Uterus (tissue), 4 donors: ENCODE results near the gene RFX3. TPM values are rescaled to one million over a fixed set of nuclear protein-coding genes. Genes with fewer than 3 reads are reported as not detected.

ENCODE experiments used
- DNase-seq, 2 donors: peaks; one replicate each; pipeline ENCODE4 v3.0.0-alpha.2; 2019 to 2020
- H3K27ac ChIP-seq, 2 donors: fragments of 200-600 bp; sonication (generic); 1 replicate in 1 of 2; 2 replicates in 1 of 2; pipeline ENCODE4 v1.5.1; 2016 to 2018
- H3K27me3 ChIP-seq, 2 donors: fragments of 200-600 bp; sonication (generic); one replicate each; pipeline ENCODE4 v1.5.1; 2018 to 2019; ENCODE audit warnings: control low read depth in 1 of 2
- H3K36me3 ChIP-seq, 2 donors: fragments of 200-600 bp; sonication (generic); one replicate each; pipeline ENCODE4 v1.5.1; 2019; ENCODE audit warnings: control low read depth in 1 of 2
- H3K4me1 ChIP-seq, 2 donors: fragments of 200-600 bp; sonication (generic); one replicate each; pipeline ENCODE4 v1.5.1; 2018 to 2019; ENCODE audit warnings: control low read depth in 1 of 2
- H3K4me3 ChIP-seq, 2 donors: fragments of 200-600 bp; sonication (generic); 1 replicate in 1 of 2; 2 replicates in 1 of 2; pipeline ENCODE4 v1.5.1; 2018 to 2019; ENCODE audit warnings: mild to moderate bottlenecking in 1 of 2
- H3K9me3 ChIP-seq, 2 donors: fragments of 200-600 bp; sonication (generic); one replicate each; pipeline ENCODE4 v1.5.1; 2019; ENCODE audit warnings: control low read depth in 1 of 2
- POLR2A ChIP-seq, 2 donors: fragments of 450-650 bp; IDR thresholded peaks; one replicate each; pipeline ENCODE4 v1.6.1; 2016; ENCODE audit warnings: antibody characterized with exemption in 2 of 2, mild to moderate bottlenecking in 1 of 2, moderate library complexity in 1 of 2
- intact Hi-C: fragments of 100-400 bp; cut with DNase I; formaldehyde crosslinking; loops from one replicate; pipeline ENCODE4 v1.15.1; 2023; ENCODE audit warnings: low total_unique reads
- total RNA-seq, 4 donors: library from RNA; depleted of rRNA in 3 of 4; stranded (reverse); fragments of >200 nt in 3 of 4; gene quantifications; one replicate each; pipeline versions ENCODE4 v1.1.0 to v1.2.4, GENCODE V29; 2014 to 2023
- TF ChIP-seq, protein P1 (sequence below), 4 experiments: fragments of 200-600 bp in 2 of 4; fragments of 450-650 bp in 2 of 4; sonication (generic) in 2 of 4; IDR thresholded peaks; one replicate each; pipeline ENCODE4 v1.5.1; 2016 to 2019; ENCODE audit warnings: antibody characterized with exemption in 4 of 4, mild to moderate bottlenecking in 2 of 4, moderate library complexity in 1 of 4
- donor health status: DM: yes; HTN: yes; CAD: no.

RFX3 gene
- total RNA-seq, 4 donors from 2014 or later: 8.5 to 43.3 (median 21.9) TPM

DNA sequence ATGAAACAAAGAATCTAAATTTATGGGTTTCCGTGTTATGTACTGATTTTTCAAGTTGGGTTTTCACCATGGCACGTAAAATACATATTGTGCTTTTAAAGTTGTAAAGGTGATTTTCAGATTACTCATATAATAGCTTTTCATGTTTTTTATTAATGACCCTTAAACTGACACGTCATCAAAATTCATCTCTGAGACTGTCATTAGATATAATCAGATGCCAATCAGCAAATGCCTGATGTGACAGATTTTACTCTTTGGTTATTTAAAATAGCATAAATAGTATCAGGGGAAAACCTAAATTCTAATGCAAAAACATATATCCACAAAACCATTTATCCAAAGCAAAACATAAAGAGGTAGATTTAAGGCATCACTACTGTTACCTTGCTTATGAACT, 11.0 kb downstream of the RFX3 start:
- Histone ChIP-seq H3K4me1 (no peaks in the 10 kb centered on the region), H3K27ac (no peak overlapping the region)

DNA sequence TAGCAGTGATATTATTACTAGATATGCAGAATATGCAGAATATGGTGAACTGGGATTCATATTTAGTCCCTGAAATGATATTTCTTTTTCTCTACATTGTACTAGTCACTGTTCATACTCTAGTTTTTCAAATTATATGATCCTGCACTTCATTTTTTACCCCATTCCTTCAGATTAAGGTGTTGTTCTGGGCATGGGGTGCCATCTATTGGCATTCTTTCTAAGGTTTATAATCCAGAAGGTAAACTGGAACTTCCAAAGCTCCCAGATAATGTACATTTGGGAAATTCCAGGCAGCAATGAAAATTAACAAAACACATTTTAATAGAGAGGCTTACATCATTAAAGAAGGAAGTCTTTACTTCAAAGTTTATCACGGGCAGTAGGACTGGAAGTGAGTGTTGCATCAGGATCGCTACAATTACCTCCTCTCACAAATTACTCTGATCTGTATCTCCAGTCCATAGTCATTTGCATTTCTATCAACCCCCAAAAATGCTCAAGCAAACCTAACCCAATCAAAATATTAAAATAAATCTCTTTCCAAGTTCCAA, 12.5 kb downstream of the RFX3 start:
- H3K9me3 ChIP-seq: no peaks in the 10 kb centered on the region
- intact Hi-C loops: no loop called here
- H3K27me3 ChIP-seq: no peaks in the 10 kb centered on the region
- no peak for DNase-seq
- TF ChIP-seq POLR2A (IDR thresholded peaks at IDR 0.05): no peak
- TF ChIP-seq, protein P1, sequence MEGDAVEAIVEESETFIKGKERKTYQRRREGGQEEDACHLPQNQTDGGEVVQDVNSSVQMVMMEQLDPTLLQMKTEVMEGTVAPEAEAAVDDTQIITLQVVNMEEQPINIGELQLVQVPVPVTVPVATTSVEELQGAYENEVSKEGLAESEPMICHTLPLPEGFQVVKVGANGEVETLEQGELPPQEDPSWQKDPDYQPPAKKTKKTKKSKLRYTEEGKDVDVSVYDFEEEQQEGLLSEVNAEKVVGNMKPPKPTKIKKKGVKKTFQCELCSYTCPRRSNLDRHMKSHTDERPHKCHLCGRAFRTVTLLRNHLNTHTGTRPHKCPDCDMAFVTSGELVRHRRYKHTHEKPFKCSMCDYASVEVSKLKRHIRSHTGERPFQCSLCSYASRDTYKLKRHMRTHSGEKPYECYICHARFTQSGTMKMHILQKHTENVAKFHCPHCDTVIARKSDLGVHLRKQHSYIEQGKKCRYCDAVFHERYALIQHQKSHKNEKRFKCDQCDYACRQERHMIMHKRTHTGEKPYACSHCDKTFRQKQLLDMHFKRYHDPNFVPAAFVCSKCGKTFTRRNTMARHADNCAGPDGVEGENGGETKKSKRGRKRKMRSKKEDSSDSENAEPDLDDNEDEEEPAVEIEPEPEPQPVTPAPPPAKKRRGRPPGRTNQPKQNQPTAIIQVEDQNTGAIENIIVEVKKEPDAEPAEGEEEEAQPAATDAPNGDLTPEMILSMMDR (IDR thresholded peaks at IDR 0.05): no peak
- no peak overlapping the region for H3K27ac ChIP-seq
- no peaks in the 10 kb centered on the region for H3K36me3 ChIP-seq
- no peak overlapping the region for H3K4me3 ChIP-seq
- no peaks in the 10 kb centered on the region for H3K4me1 ChIP-seq

More for the DNA sequence above, 11.0 kb downstream of the RFX3 start:
- no peak for DNase-seq
- Histone ChIP-seq H3K9me3 (no peaks in the 10 kb centered on the region), H3K27me3 (no peaks in the 10 kb centered on the region), H3K4me3 (no peak overlapping the region), H3K36me3 (no peaks in the 10 kb centered on the region)
- no peak for TF ChIP-seq POLR2A (IDR thresholded peaks at IDR 0.05)
- TF ChIP-seq, protein P1 (IDR thresholded peaks at IDR 0.05): no peak
- intact Hi-C loops: no loop called here

DNA sequence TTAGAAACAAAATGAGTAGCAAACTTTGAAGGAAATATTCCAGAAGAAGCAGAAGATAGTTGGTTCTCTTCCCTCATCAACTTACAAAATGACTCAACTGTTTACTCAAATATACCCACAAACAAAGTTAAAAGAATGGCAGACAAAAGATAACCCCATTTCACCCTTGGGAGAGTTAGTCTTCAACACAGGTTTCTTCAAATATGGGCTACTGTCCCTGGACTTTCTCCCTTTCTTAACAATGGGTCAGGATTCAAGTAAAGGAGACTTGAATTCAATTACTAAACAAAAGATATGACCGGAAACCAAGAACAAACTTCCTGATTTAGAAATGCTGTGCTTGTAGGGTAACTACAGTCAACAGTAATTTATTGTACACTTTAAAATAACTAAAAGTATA, 14.2 kb downstream of the RFX3 start:
- H3K4me3 ChIP-seq: no peak overlapping the region
- H3K9me3 ChIP-seq: no peaks in the 10 kb centered on the region
- H3K27me3 ChIP-seq: no peaks in the 10 kb centered on the region
- intact Hi-C loops: no loop called here
- DNase-seq: no peak
- H3K27ac ChIP-seq: no peak overlapping the region
- no peaks in the 10 kb centered on the region for H3K4me1 ChIP-seq
- H3K36me3 ChIP-seq: no peaks in the 10 kb centered on the region
- TF ChIP-seq, protein P1 (IDR thresholded peaks at IDR 0.05): no peak
- TF ChIP-seq POLR2A (IDR thresholded peaks at IDR 0.05): no peak

DNA sequence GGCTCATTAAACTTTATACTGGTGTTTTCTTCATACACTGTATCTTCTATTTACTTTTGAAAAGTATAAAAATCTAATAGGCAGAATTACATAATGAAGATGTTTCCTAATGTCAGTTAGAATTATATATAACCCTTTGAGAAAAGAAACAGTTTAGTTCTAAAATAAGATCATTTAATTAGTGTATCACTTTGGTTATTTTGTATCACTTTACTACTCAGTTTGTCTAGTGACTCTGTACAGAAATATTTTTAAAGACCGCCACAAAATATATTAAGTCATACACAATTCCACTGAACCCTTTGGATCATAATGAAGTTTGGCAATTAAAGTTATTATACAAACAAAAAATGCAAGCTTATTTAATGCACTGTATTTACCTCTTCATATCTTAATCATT, 15.0 kb downstream of the RFX3 start:
- Histone ChIP-seq H3K4me3 (no peak overlapping the region), H3K27me3 (no peaks in the 10 kb centered on the region), H3K27ac (no peak overlapping the region), H3K4me1 (no peaks in the 10 kb centered on the region), H3K36me3 (no peaks in the 10 kb centered on the region), H3K9me3 (no peaks in the 10 kb centered on the region)
- TF ChIP-seq POLR2A (IDR thresholded peaks at IDR 0.05): no peak
- TF ChIP-seq, protein P1 (IDR thresholded peaks at IDR 0.05): no peak
- intact Hi-C loops: no loop called here
- DNase-seq: no peak

DNA sequence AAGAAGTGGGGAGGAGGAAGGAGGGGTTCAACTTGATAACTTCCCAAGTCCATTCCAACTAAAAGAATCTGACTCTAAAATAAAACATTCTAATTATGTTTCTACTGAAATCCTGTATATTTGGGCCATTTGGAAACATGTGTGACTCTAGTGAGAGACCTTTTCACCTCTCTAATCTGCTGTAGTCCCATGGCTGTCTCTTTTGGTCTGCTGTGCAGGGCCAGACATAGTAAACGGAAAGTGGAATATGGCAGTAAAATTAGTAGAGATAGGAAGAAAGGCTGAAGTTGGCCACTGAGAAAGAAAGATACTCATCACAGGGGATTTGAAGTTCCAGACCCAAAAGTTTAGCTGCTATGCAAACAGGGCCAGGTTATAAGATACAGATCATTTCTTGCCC, 15.9 kb downstream of the RFX3 start:
- Histone ChIP-seq H3K4me3 (no peak overlapping the region), H3K27me3 (no peaks in the 10 kb centered on the region), H3K27ac (no peak overlapping the region), H3K36me3 (no peaks in the 10 kb centered on the region), H3K9me3 (no peaks in the 10 kb centered on the region), H3K4me1 (no peaks in the 10 kb centered on the region)
- DNase-seq: no peak
- intact Hi-C loops: no loop called here
- TF ChIP-seq, protein P1 (IDR thresholded peaks at IDR 0.05): no peak
- no peak for TF ChIP-seq POLR2A (IDR thresholded peaks at IDR 0.05)
